Right lobe of liver (tissue), 6 donors: ENCODE measurements around the gene SIL1. TPM values are rescaled to one million over a fixed set of nuclear protein-coding genes. Genes with fewer than 3 reads are reported as not detected.

Experiments
- ATAC-seq, 4 donors: fragments of 200-7000 bp; cut with Tn5 transposase; one replicate each; pipeline ENCODE4 v1.9.1; 2020; ENCODE audit warnings: mild to moderate bottlenecking in 4 of 4, moderate library complexity in 4 of 4
- DNase-seq, 3 donors: peaks; one replicate each; pipeline ENCODE4 v3.0.0-alpha.2; 2020
- H3K27ac ChIP-seq, 3 donors: fragments of 200-600 bp; one replicate each; pipeline ENCODE4 v1.8.0; 2022
- H3K27me3 ChIP-seq, 2 donors: fragments of 200-600 bp; one replicate each; pipeline ENCODE4 v1.8.0; 2022
- H3K36me3 ChIP-seq, 4 donors: fragments of 200-600 bp; sonication (generic) in 1 of 4; one replicate each; pipeline versions ENCODE4 v1.5.1 to v1.8.0; 2017 to 2022; ENCODE audit warnings: control low read depth in 1 of 4
- H3K4me1 ChIP-seq, 4 donors: fragments of 200-600 bp; sonication (generic) in 1 of 4; one replicate each; pipeline versions ENCODE4 v1.5.1 to v1.8.0; 2017 to 2022; ENCODE audit warnings: control low read depth in 1 of 4
- H3K4me3 ChIP-seq, 3 donors: fragments of 200-600 bp; one replicate each; pipeline ENCODE4 v1.8.0; 2022
- H3K9me3 ChIP-seq, 4 donors: fragments of 200-600 bp; sonication (generic) in 1 of 4; one replicate each; pipeline versions ENCODE4 v1.5.1 to v1.8.0; 2017 to 2022; ENCODE audit warnings: control low read depth in 1 of 4
- CTCF ChIP-seq, 4 donors: fragments of 200-600 bp in 3 of 4; fragments of 450-650 bp in 1 of 4; IDR thresholded peaks; one replicate each; pipeline versions ENCODE4 v1.5.1 to v1.8.0; 2016 to 2022; ENCODE audit warnings: antibody characterized with exemption in 4 of 4, mild to moderate bottlenecking in 2 of 4
- POLR2A ChIP-seq: fragments of 450-650 bp; IDR thresholded peaks from one replicate; pipeline ENCODE4 v1.6.1; 2017; ENCODE audit warnings: antibody characterized with exemption, mild to moderate bottlenecking
- WGBS: methylation state at CpG from one replicate; pipeline ENCODE4 v1.1.6; 2018; ENCODE audit warnings: low coverage, low lambda C conversion rate; ENCODE audit not compliant: insufficient coverage; ENCODE audit errors: missing lambda C conversion rate; 5-methylcytosine and 5-hydroxymethylcytosine counted together
- intact Hi-C, 2 donors: fragments of 100-400 bp; cut with DNase I; formaldehyde crosslinking; loops; one replicate each; pipeline versions ENCODE4 v1.11.2 to v1.14.1; 2022
- total RNA-seq, 6 experiments: library from RNA; depleted of rRNA in 2 of 6; stranded (reverse); fragments of >200 nt in 2 of 6; fragmentation: NEBNext Ultra II Directional in 3 of 6; extraction: Animal tissue kit (Norgen Biotek cat#: 25700) in 3 of 6; gene quantifications; one replicate each; pipeline versions ENCODE4 v1.1.0 to v1.2.4, GENCODE V29; 2016 to 2023
- donor health status: DM: no; HTN: yes; CAD: no.
- donor health status: DM: no; HTN: no; CAD: no.
- donor health status: DM: no; HTN: no; CAD: no.
- donor health status: DM: no; HTN: yes; CAD: no.
- donor health status: DM: no; HTN: yes; CAD: no.

Gene SIL1
- total RNA-seq, 6 experiments from 2014 or later, result 57.6 to 94.9 (median 67.0) TPM

- TF ChIP-seq POLR2A (no peak), CTCF (IDR thresholded peaks at IDR 0.05) (no peak)
- Histone ChIP-seq H3K27ac (no peak overlapping the region), H3K27me3 (no peaks in the 10 kb centered on the region), H3K4me1 (no peaks in the 10 kb centered on the region), H3K36me3 (no peaks in the 10 kb centered on the region), H3K9me3 (no peaks in the 10 kb centered on the region), H3K4me3 (no peak overlapping the region)
- WGBS, result 100% methylated on average over 1 of the region's 1 CpG
- DNase-seq (no peak), ATAC-seq (no peak)
- intact Hi-C loops, result no loop called here
Measured at GRCh38 chr5:138996120-138996519, 202.0 kb downstream of the SIL1 start.

DNA sequence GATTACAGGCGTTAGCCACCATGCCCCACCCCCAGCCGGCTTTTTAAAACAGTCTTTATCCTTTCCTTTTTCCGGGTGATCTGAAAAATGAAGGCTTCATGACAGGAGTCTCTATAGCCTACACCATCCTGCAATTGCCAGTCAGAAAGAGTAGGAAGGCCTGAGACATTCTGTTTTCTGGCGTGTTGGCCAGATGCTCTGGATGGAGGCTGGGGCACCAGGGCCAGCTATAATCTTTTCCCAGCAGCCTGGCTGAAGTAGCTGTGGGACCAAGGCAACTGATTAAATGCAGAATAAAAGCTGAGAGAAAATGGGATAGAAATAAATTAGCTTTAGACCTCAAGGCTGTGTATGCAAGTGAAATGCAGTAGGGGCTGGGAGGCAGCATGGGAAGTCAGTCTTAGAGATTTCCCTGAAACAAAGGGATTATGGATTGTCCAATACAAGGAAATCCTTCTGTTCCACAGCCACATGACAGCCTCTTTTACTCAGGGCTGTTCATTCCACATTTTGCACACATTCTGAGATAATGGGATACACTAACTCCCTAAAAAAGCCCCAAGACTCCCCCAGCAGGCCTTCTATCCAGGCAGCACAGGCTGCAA is 207.1 kb downstream of the SIL1 start:
- ATAC-seq (no peak), DNase-seq (no peak)
- intact Hi-C loops, result no loop called here
- TF ChIP-seq POLR2A, result no peak
- no peak for TF ChIP-seq CTCF (IDR thresholded peaks at IDR 0.05)
- Histone ChIP-seq H3K4me3 (no peak overlapping the region), H3K27me3 (no peaks in the 10 kb centered on the region), H3K9me3 (no peaks in the 10 kb centered on the region), H3K27ac (no peak overlapping the region), H3K36me3 (no peaks in the 10 kb centered on the region), H3K4me1 (no peaks in the 10 kb centered on the region)
- 90% methylated on average over 2 of the region's 4 CpGs for WGBS

- Histone ChIP-seq H3K4me3 (no peak overlapping the region), H3K9me3 (no peaks in the 10 kb centered on the region), H3K36me3 (no peaks in the 10 kb centered on the region), H3K27me3 (no peaks in the 10 kb centered on the region), H3K4me1 (no peaks in the 10 kb centered on the region), H3K27ac (no peak overlapping the region)
- ATAC-seq (no peak), DNase-seq (no peak)
- TF ChIP-seq CTCF (IDR thresholded peaks at IDR 0.05), result no peak
- no peak for TF ChIP-seq POLR2A
- 93% methylated on average over 3 of the region's 6 CpGs for WGBS
- intact Hi-C loops, result no loop called here
Measured at GRCh38 chr5:138989720-138990119, 208.4 kb downstream of the SIL1 start.

DNA sequence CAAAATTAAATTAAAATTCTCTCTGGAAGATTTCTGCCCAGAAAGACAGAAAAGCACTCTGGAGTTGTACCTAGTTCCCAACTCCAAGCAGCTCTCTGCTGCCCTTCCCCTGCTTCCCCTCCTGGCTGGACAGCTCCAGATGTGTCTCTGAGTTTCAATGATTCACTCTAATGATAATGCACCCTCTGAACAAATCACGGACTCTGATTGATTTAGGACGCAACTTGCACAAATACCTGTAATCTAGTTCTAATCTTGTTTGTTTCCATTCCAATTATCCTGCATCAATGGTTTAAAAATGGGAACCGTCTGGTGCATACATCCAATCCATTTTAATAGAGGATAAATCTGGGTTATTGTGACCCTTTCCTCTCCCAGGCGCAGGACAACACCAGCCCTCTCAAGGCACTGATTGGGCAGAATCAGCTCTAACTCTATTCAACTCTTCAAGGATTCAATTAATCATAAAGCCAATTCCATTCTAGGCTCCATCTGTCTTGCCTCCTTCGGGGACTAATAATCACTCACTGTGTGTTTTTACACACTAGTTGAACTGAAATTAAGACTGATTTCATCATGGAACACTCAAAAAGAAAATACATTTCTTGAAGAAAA is 211.9 kb downstream of the SIL1 start:
- no peaks in the 10 kb centered on the region for H3K36me3 ChIP-seq
- ATAC-seq (no peak), DNase-seq (no peak)
- TF ChIP-seq POLR2A (no peak), CTCF (IDR thresholded peaks at IDR 0.05) (no peak)
- H3K27ac ChIP-seq, result no peak overlapping the region
- H3K4me3 ChIP-seq, result no peak overlapping the region
- no peaks in the 10 kb centered on the region for H3K4me1 ChIP-seq
- 92% methylated on average over 5 of the region's 5 CpGs for WGBS
- intact Hi-C loops, result no loop called here
- no peaks in the 10 kb centered on the region for H3K9me3 ChIP-seq
- H3K27me3 ChIP-seq, result no peaks in the 10 kb centered on the region
